Measurements from ENCODE around the gene UBE2E2.

The UBE2E2 gene

DNA sequence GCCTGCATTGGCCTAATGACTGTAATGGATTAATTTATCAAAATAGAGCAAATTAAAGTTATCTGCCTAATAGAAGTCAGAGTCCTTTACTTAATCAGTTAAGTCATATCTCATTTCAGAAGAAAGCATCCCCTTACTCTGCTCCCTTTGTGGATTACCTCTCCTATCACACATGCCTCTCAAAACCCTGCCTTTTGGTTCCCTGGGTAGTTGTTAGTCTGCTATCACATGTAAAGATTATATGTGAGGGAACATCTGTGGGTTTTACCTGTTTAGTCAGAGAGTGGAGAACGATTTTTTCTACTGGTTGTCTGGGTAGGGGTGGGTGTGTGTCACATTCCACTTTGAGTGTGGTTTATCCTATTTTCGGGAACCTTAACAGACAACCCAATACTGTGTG, 16.4 kb downstream of the UBE2E2 start:
- Histone ChIP-seq H3K9me3 (ENCODE audit: insufficient read depth, low read depth, low read length) (peaks cover 5% of the 10 kb centered on the region; the same call in 1 of the 2 replicates), H4K20me1 (ENCODE audit: insufficient read depth, low read length, poor library complexity, severe bottlenecking) (peaks cover 14% of the 10 kb centered on the region), H3K4me1 (ENCODE audit: insufficient read depth, low read length, poor library complexity, severe bottlenecking) (peaks cover 19% of the 10 kb centered on the region), H3K36me3 (ENCODE audit: insufficient read depth, low read length) (no peaks in the 10 kb centered on the region), H3F3A (ENCODE audit: low read depth) (no peaks in the 10 kb centered on the region), H3K4me2 (ENCODE audit: low read depth, low read length, poor library complexity, severe bottlenecking) (no peak overlapping the region), H2AFZ (ENCODE audit: low read length) (no peak overlapping the region), H3K9ac (ENCODE audit: low read depth, low read length, poor library complexity, severe bottlenecking) (no peak overlapping the region), H3K9me2 (replicated peaks; ENCODE audit: low read depth, low read length) (no peaks in the 10 kb centered on the region), H3K27me3 (ENCODE audit: insufficient read depth, low read length, poor library complexity, severe bottlenecking) (no peaks in the 10 kb centered on the region), H3K79me2 (ENCODE audit: insufficient read depth, low read length) (peaks cover 13% of the 10 kb centered on the region), H3K4me3 (ENCODE audit: low read length, poor library complexity, severe bottlenecking) (no peak overlapping the region)
- TF ChIP-seq, protein P1, sequence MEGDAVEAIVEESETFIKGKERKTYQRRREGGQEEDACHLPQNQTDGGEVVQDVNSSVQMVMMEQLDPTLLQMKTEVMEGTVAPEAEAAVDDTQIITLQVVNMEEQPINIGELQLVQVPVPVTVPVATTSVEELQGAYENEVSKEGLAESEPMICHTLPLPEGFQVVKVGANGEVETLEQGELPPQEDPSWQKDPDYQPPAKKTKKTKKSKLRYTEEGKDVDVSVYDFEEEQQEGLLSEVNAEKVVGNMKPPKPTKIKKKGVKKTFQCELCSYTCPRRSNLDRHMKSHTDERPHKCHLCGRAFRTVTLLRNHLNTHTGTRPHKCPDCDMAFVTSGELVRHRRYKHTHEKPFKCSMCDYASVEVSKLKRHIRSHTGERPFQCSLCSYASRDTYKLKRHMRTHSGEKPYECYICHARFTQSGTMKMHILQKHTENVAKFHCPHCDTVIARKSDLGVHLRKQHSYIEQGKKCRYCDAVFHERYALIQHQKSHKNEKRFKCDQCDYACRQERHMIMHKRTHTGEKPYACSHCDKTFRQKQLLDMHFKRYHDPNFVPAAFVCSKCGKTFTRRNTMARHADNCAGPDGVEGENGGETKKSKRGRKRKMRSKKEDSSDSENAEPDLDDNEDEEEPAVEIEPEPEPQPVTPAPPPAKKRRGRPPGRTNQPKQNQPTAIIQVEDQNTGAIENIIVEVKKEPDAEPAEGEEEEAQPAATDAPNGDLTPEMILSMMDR (conservative IDR thresholded peaks at IDR 0.05; ENCODE audit: low read length): no peak
- TF ChIP-seq EZH2phosphoT487 (IDR thresholded peaks at IDR 0.05; ENCODE audit: borderline replicate concordance): no peak

DNA sequence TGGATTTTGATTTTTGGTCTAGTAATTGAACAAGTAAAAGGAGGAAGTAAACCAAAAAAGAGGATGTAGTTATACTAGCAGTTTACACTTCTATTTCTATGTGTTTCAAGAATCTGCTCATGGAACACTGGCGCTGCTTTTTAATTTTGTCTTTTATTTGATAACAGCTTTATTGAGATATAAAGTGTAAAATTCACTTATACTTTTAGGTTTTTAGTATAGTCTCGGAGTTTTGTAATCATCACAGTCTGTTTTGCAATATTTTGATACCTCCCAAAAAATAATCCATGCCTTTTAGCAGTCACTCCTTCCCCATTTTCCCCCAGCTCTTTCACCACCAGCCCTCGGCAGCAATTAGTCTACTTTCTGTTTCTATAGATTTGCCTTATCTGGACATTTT, 18.0 kb downstream of the UBE2E2 start:
- Histone ChIP-seq H3K27me3 (ENCODE audit: insufficient read depth, low read length, poor library complexity, severe bottlenecking) (no peaks in the 10 kb centered on the region), H4K20me1 (ENCODE audit: insufficient read depth, low read length, poor library complexity, severe bottlenecking) (peaks cover 14% of the 10 kb centered on the region), H3K9me2 (replicated peaks; ENCODE audit: low read depth, low read length) (no peaks in the 10 kb centered on the region), H3F3A (ENCODE audit: low read depth) (no peaks in the 10 kb centered on the region), H3K36me3 (ENCODE audit: insufficient read depth, low read length) (no peaks in the 10 kb centered on the region), H3K4me3 (ENCODE audit: low read length, poor library complexity, severe bottlenecking) (no peak overlapping the region), H3K4me1 (ENCODE audit: insufficient read depth, low read length, poor library complexity, severe bottlenecking) (peaks cover 19% of the 10 kb centered on the region), H3K9ac (ENCODE audit: low read depth, low read length, poor library complexity, severe bottlenecking) (no peak overlapping the region), H3K4me2 (ENCODE audit: low read depth, low read length, poor library complexity, severe bottlenecking) (no peak overlapping the region), H3K9me3 (ENCODE audit: insufficient read depth, low read depth, low read length) (peaks cover 5% of the 10 kb centered on the region; the same call in 1 of the 2 replicates), H3K79me2 (ENCODE audit: insufficient read depth, low read length) (peaks cover 16% of the 10 kb centered on the region), H2AFZ (ENCODE audit: low read length) (no peak overlapping the region)
- TF ChIP-seq EZH2phosphoT487 (IDR thresholded peaks at IDR 0.05; ENCODE audit: borderline replicate concordance): no peak
- TF ChIP-seq, protein P1 (conservative IDR thresholded peaks at IDR 0.05; ENCODE audit: low read length): no peak

DNA sequence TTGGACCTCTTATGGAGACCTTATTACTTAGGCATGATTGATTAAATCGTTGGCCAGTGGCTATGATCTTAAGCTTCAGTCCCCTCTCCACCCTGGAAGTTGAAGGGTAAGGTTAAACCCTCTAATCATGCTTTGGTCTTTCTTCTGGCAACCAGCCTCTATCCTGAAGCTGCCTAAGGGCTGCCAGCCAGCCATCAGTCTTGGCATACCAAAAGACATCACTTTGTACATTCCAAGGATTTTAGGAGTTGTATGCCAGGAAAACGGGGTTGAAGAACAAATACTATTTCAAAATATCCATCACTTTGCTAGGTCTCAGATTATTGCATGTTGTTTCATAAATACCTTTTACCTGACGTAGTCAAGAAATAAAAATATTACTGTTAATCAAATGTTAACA, 28.9 kb downstream of the UBE2E2 start:
- no peaks in the 10 kb centered on the region for H3F3A ChIP-seq (ENCODE audit: low read depth)
- H3K79me2 ChIP-seq (ENCODE audit: insufficient read depth, low read length): peaks cover 25% of the 10 kb centered on the region
- peaks cover 31% of the 10 kb centered on the region for H3K4me1 ChIP-seq (ENCODE audit: insufficient read depth, low read length, poor library complexity, severe bottlenecking)
- no peak overlapping the region for H3K4me2 ChIP-seq (ENCODE audit: low read depth, low read length, poor library complexity, severe bottlenecking)
- H3K36me3 ChIP-seq (ENCODE audit: insufficient read depth, low read length): no peaks in the 10 kb centered on the region
- H3K9ac ChIP-seq (ENCODE audit: low read depth, low read length, poor library complexity, severe bottlenecking): no peak overlapping the region
- no peaks in the 10 kb centered on the region for H3K9me2 ChIP-seq (replicated peaks; ENCODE audit: low read depth, low read length)
- peaks cover 9% of the 10 kb centered on the region; the same call in 1 of the 2 replicates for H3K9me3 ChIP-seq (ENCODE audit: insufficient read depth, low read depth, low read length)
- H3K4me3 ChIP-seq (ENCODE audit: low read length, poor library complexity, severe bottlenecking): no peak overlapping the region
- H4K20me1 ChIP-seq (ENCODE audit: insufficient read depth, low read length, poor library complexity, severe bottlenecking): no peaks in the 10 kb centered on the region
- no peak for TF ChIP-seq EZH2phosphoT487 (IDR thresholded peaks at IDR 0.05; ENCODE audit: borderline replicate concordance)
- TF ChIP-seq, protein P1 (conservative IDR thresholded peaks at IDR 0.05; ENCODE audit: low read length): no peak
- H2AFZ ChIP-seq (ENCODE audit: low read length): no peak overlapping the region
- H3K27me3 ChIP-seq (ENCODE audit: insufficient read depth, low read length, poor library complexity, severe bottlenecking): no peaks in the 10 kb centered on the region
